Mesothelial cell of epicardium (in vitro differentiated cells): ENCODE data around the gene RASSF1. TPM values are rescaled to one million over a fixed set of nuclear protein-coding genes. Genes with fewer than 3 reads are reported as not detected.

Experiments used
- DNase-seq, 2 experiments: peaks; one replicate each; pipeline ENCODE4 v3.0.0; 2021; ENCODE audit warnings: low spot score in 2 of 2; ENCODE audit not compliant: unreplicated experiment in 2 of 2
- H3K27ac Mint-ChIP-seq: 2 replicates; pipeline ENCODE4 v1.8.0; 2021; ENCODE audit warnings: mixed read lengths
- H3K27me3 Mint-ChIP-seq: 2 replicates; pipeline ENCODE4 v1.8.0; 2021; ENCODE audit warnings: low read depth, mixed read lengths
- H3K36me3 Mint-ChIP-seq: 2 replicates; pipeline ENCODE4 v1.8.0; 2021; ENCODE audit warnings: mixed read lengths
- H3K4me1 Mint-ChIP-seq: 2 replicates; pipeline ENCODE4 v1.8.0; 2021; ENCODE audit warnings: mixed read lengths
- H3K4me3 Mint-ChIP-seq: 2 replicates; pipeline ENCODE4 v1.8.0; 2021; ENCODE audit warnings: mild to moderate bottlenecking, moderate library complexity, mixed read lengths
- H3K9me3 Mint-ChIP-seq: 2 replicates; pipeline ENCODE4 v1.8.0; 2021; ENCODE audit warnings: mixed read lengths
- CTCF ChIP-seq: fragments of 200-600 bp; sonication (generic); IDR thresholded peaks from one replicate; pipeline ENCODE4 v1.5.0; 2021; ENCODE audit warnings: antibody characterized with exemption; ENCODE audit not compliant: unreplicated experiment
- total RNA-seq: library from RNA; stranded (reverse); gene quantifications from 3 replicates; pipeline ENCODE4 v1.2.1, GENCODE V29; 2021

RASSF1 gene
- total RNA-seq, 1 donor from 2014 or later: 15.4 TPM

- Mint-ChIP-seq H3K27me3 (no peaks in the 10 kb centered on the region), H3K36me3 (peaks cover 12% of the 10 kb centered on the region), H3K4me3 (peak overlapping the region; percentile 88), H3K27ac (peak overlapping the region; percentile 90), H3K4me1 (peaks cover 56% of the 10 kb centered on the region), H3K9me3 (no peaks in the 10 kb centered on the region)
- peak; percentile 73 to 84 for DNase-seq
- no peak for TF ChIP-seq CTCF
Observed at GRCh38 chr3:50320853-50321335, 19.7 kb downstream of the RASSF1 start.

GRCh38 chr3:50319894-50320625 is 20.6 kb downstream of the RASSF1 start:
- DNase-seq: no peak
- Mint-ChIP-seq H3K9me3 (no peaks in the 10 kb centered on the region), H3K27me3 (no peaks in the 10 kb centered on the region), H3K27ac (peak overlapping the region; percentile 90), H3K4me1 (peaks cover 56% of the 10 kb centered on the region), H3K36me3 (peaks cover 15% of the 10 kb centered on the region), H3K4me3 (peak overlapping the region; percentile 88)
- TF ChIP-seq CTCF: no peak

GRCh38 chr3:50319181-50319893 is 21.3 kb downstream of the RASSF1 start:
- no peak for DNase-seq
- peaks cover 16% of the 10 kb centered on the region for H3K36me3 Mint-ChIP-seq
- H3K4me3 Mint-ChIP-seq: peak overlapping the region; percentile 88
- no peaks in the 10 kb centered on the region for H3K27me3 Mint-ChIP-seq
- TF ChIP-seq CTCF: no peak
- no peak overlapping the region for H3K27ac Mint-ChIP-seq
- peaks cover 51% of the 10 kb centered on the region for H3K4me1 Mint-ChIP-seq
- no peaks in the 10 kb centered on the region for H3K9me3 Mint-ChIP-seq

GRCh38 chr3:50318615-50319014 is 22.0 kb downstream of the RASSF1 start:
- Mint-ChIP-seq H3K4me1 (peaks cover 51% of the 10 kb centered on the region), H3K36me3 (peaks cover 22% of the 10 kb centered on the region), H3K4me3 (peak overlapping the region; percentile 88), H3K27me3 (no peaks in the 10 kb centered on the region), H3K27ac (no peak overlapping the region), H3K9me3 (no peaks in the 10 kb centered on the region)
- TF ChIP-seq CTCF: no peak
- no peak for DNase-seq

- no peaks in the 10 kb centered on the region for H3K27me3 Mint-ChIP-seq
- peaks cover 51% of the 10 kb centered on the region for H3K4me1 Mint-ChIP-seq
- peak overlapping the region; percentile 21 for H3K27ac Mint-ChIP-seq
- peaks cover 22% of the 10 kb centered on the region for H3K36me3 Mint-ChIP-seq
- TF ChIP-seq CTCF: no peak
- H3K4me3 Mint-ChIP-seq: no peak overlapping the region
- H3K9me3 Mint-ChIP-seq: no peaks in the 10 kb centered on the region
- no peak for DNase-seq
Observed at GRCh38 chr3:50318163-50318562, 22.5 kb downstream of the RASSF1 start.
